Heart left ventricle (tissue), 13 donors: ENCODE data around the gene ATP6V0A1.

Experiments
- POLR2A ChIP-seq, 2 donors: fragments of 450-650 bp; IDR thresholded peaks; one replicate each; pipeline ENCODE4 v1.6.1; 2017; ENCODE audit warnings: antibody characterized with exemption in 2 of 2, mild to moderate bottlenecking in 2 of 2, moderate library complexity in 2 of 2
- TF ChIP-seq, protein P1 (sequence below), 12 donors: fragments of 200-600 bp; sonication (generic) in 4 of 12; IDR thresholded peaks; one replicate each; pipeline versions ENCODE4 v1.5.0 to v1.8.0; 2018 to 2022; ENCODE audit warnings: antibody characterized with exemption in 12 of 12, mild to moderate bottlenecking in 5 of 12
- donor health status: ischemic (EF 13 %, LVEDD 7.1; RV severe dilation, severe dysfunction).
- donor health status: DM: no; HTN: yes; CAD: no.
- donor health status: DM: no; HTN: no; CAD: no.
- donor health status: ischemic (EF 25% LVEDD 6.9; RV normal size, moderate dysfunction).
- donor health status: ischemic (EF 25% LVEDD 5.7; RV mildly dilated, moderate dysfunction).
- donor health status: ischemic (EF 35%, LVEDD 5.7; RV mildly dilated, moderate dysfunction).
- donor health status: nonischemic (EF 11% LVEDD 7.7; RV severe dilation, severe dysfunction).
- donor health status: DM: yes; HTN: yes; CAD: no.
- donor health status: PGD.
- donor health status: ischemic (EF 29% LVEDD 5.4; RV normal size, mild dysfunction).
- donor health status: nonischemic (EF 23%, LVEDD 6.1; RV moderate dilation, normal function).

DNA sequence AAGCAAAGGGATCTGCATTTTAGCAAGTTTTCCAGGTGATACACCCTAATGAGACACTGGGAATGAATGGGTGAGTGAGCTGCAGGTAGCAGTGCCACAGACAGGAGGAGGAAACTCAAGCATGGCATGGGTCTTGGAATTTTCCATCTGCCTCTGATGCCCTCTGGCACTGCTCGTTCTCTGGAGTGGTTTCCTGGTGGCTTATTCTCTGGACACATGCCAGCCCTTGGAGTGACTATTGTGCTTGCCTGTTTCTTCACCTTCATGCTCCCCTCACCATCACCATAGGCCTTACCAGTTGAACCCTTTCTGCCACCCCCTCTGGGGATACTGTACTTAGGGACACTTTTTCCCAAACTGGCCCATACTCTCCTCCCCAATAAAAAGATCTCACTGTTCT, 104.9 kb downstream of the ATP6V0A1 start:
- TF ChIP-seq, protein P1, sequence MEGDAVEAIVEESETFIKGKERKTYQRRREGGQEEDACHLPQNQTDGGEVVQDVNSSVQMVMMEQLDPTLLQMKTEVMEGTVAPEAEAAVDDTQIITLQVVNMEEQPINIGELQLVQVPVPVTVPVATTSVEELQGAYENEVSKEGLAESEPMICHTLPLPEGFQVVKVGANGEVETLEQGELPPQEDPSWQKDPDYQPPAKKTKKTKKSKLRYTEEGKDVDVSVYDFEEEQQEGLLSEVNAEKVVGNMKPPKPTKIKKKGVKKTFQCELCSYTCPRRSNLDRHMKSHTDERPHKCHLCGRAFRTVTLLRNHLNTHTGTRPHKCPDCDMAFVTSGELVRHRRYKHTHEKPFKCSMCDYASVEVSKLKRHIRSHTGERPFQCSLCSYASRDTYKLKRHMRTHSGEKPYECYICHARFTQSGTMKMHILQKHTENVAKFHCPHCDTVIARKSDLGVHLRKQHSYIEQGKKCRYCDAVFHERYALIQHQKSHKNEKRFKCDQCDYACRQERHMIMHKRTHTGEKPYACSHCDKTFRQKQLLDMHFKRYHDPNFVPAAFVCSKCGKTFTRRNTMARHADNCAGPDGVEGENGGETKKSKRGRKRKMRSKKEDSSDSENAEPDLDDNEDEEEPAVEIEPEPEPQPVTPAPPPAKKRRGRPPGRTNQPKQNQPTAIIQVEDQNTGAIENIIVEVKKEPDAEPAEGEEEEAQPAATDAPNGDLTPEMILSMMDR (IDR thresholded peaks at IDR 0.05): no peak
- TF ChIP-seq POLR2A (IDR thresholded peaks at IDR 0.05): no peak
